Cardiac muscle cell (in vitro differentiated cells and primary cell): Measurements from ENCODE around the gene THADA. TPM values are rescaled to one million over a fixed set of nuclear protein-coding genes. Genes with fewer than 3 reads are reported as not detected.
"Not testable (repeated sequence)": the region's sequence is repeated elsewhere in the genome, so short reads cannot be mapped to it uniquely, and the experiment has no call there.

ENCODE experiments used
- DNase-seq, 2 donors: peaks; one replicate each; pipeline versions ENCODE4 v3.0.0 to v3.0.0-alpha.2; 2010 to 2017; ENCODE audit warnings: low read depth in 1 of 2, low spot score in 1 of 2
- H3K27ac ChIP-seq: fragments of 200-600 bp; sonication (generic); 2 replicates; pipeline ENCODE4 v1.5.1; 2016
- H3K27me3 ChIP-seq: fragments of 200-600 bp; sonication (generic); 2 replicates; pipeline ENCODE4 v1.6.0; 2016; ENCODE audit warnings: control low read depth
- H3K36me3 ChIP-seq: fragments of 200-600 bp; sonication (generic); 2 replicates; pipeline ENCODE4 v1.5.1; 2016; ENCODE audit warnings: control low read depth
- H3K4me1 ChIP-seq: fragments of 200-600 bp; sonication (generic); 2 replicates; pipeline ENCODE4 v1.8.1; 2017; ENCODE audit warnings: low read depth, mild to moderate bottlenecking, mixed run types
- H3K4me3 ChIP-seq: fragments of 200-600 bp; sonication (generic); 2 replicates; pipeline ENCODE4 v1.5.1; 2016; ENCODE audit warnings: mild to moderate bottlenecking
- H3K9me3 ChIP-seq: fragments of 200-600 bp; sonication (generic); 2 replicates; pipeline ENCODE4 v1.5.1; 2017; ENCODE audit warnings: low read depth, mild to moderate bottlenecking, control low read depth
- CTCF ChIP-seq: IDR thresholded peaks from 2 replicates; pipeline ENCODE4 v1.5.1; 2012; ENCODE audit warnings: low read depth, mild to moderate bottlenecking, low read length
- polyA plus RNA-seq: library from polyadenylated mRNA; unstranded; fragments of >200 nt; fragmentation: Nextera tagmentation; extraction: Ambion mirVana; gene quantifications from 2 replicates; pipeline ENCODE4 v1.2.1, GENCODE V29; 2016
- total RNA-seq: library from RNA; depleted of rRNA; stranded (reverse); fragments of >200 nt; gene quantifications from 2 replicates; pipeline ENCODE4 v1.2.3, GENCODE V29; 2016

Gene THADA
- total and polyA plus RNA-seq, 2 experiments from 2014 or later: 11.9 to 17.3 TPM

GRCh38 chr2:43534569-43534968 lies 61.3 kb downstream of the THADA start:
- no peak for DNase-seq
- TF ChIP-seq CTCF: no peak
- H3K27ac ChIP-seq: no peak overlapping the region
- H3K4me3 ChIP-seq: no peak overlapping the region
- H3K36me3 ChIP-seq: no peaks in the 10 kb centered on the region
- no peaks in the 10 kb centered on the region for H3K9me3 ChIP-seq
- H3K27me3 ChIP-seq: no peaks in the 10 kb centered on the region
- peaks cover 22% of the 10 kb centered on the region for H3K4me1 ChIP-seq

- H3K36me3 ChIP-seq, H3K27me3 ChIP-seq, H3K27ac ChIP-seq, H3K9me3 ChIP-seq, H3K4me1 ChIP-seq, H3K4me3 ChIP-seq, DNase-seq: not testable (repeated sequence)
Observed at GRCh38 chr2:43532572-43532971, 63.3 kb downstream of the THADA start.

GRCh38 chr2:43531251-43531650 lies 64.6 kb downstream of the THADA start:
- no peak for TF ChIP-seq CTCF
- DNase-seq: no peak
- Histone ChIP-seq H3K27ac (no peak overlapping the region), H3K36me3 (no peaks in the 10 kb centered on the region), H3K4me1 (no peaks in the 10 kb centered on the region), H3K27me3 (no peaks in the 10 kb centered on the region), H3K4me3 (no peak overlapping the region), H3K9me3 (no peaks in the 10 kb centered on the region)

- Histone ChIP-seq H3K27me3 (no peaks in the 10 kb centered on the region), H3K9me3 (no peaks in the 10 kb centered on the region), H3K4me3 (no peak overlapping the region), H3K27ac (no peak overlapping the region), H3K4me1 (no peaks in the 10 kb centered on the region), H3K36me3 (no peaks in the 10 kb centered on the region)
- DNase-seq: no peak
- no peak for TF ChIP-seq CTCF
Observed at GRCh38 chr2:43526994-43527393, 68.8 kb downstream of the THADA start.

GRCh38 chr2:43525506-43525905 lies 70.3 kb downstream of the THADA start:
- no peaks in the 10 kb centered on the region for H3K9me3 ChIP-seq
- H3K27ac ChIP-seq: no peak overlapping the region
- no peaks in the 10 kb centered on the region for H3K27me3 ChIP-seq
- DNase-seq: no peak
- no peaks in the 10 kb centered on the region for H3K36me3 ChIP-seq
- H3K4me3 ChIP-seq: no peak overlapping the region
- no peak for TF ChIP-seq CTCF
- no peaks in the 10 kb centered on the region for H3K4me1 ChIP-seq

- Histone ChIP-seq H3K4me1 (no peaks in the 10 kb centered on the region), H3K27me3 (no peaks in the 10 kb centered on the region), H3K27ac (no peak overlapping the region), H3K4me3 (no peak overlapping the region), H3K36me3 (no peaks in the 10 kb centered on the region), H3K9me3 (no peaks in the 10 kb centered on the region)
- peak; percentile 31 for TF ChIP-seq CTCF
- no peak for DNase-seq
Observed at GRCh38 chr2:43524177-43524965, 71.5 kb downstream of the THADA start.
